H1 (cell line): ENCODE results near the gene ITGB4. TPM values are rescaled to one million over a fixed set of nuclear protein-coding genes. Genes with fewer than 3 reads are reported as not detected.

Source experiments
- BRCA1 ChIP-seq: IDR thresholded peaks from 2 replicates; pipeline ENCODE4 v1.6.1; 2012; ENCODE audit warnings: low read depth, low read length, improper control_type of control experiment
- EP300 ChIP-seq, 2 experiments: IDR thresholded peaks; 1 replicate in 1 of 2; 2 replicates in 1 of 2; pipeline ENCODE4 v1.6.1; 2011 to 2012; ENCODE audit warnings: low read depth in 2 of 2, low read length in 2 of 2, mild to moderate bottlenecking in 2 of 2, borderline replicate concordance in 1 of 2, inconsistent platforms in 1 of 2, moderate library complexity in 1 of 2
- JUN ChIP-seq: IDR thresholded peaks from 2 replicates; pipeline ENCODE4 v1.6.1; 2011; ENCODE audit warnings: low read depth, mild to moderate bottlenecking, improper control_type of control experiment, low read length
- KDM4A ChIP-seq: IDR thresholded peaks from one replicate; pipeline ENCODE4 v1.7.1; 2012; ENCODE audit warnings: low read depth, mild to moderate bottlenecking, moderate library complexity, low read length, inconsistent platforms; ENCODE audit not compliant: severe bottlenecking
- KDM5A ChIP-seq: fragments of 200-600 bp; IDR thresholded peaks from 2 replicates; pipeline ENCODE4 v1.7.1; 2012; ENCODE audit warnings: mild to moderate bottlenecking, low read length, inconsistent platforms, mixed read lengths
- MAX ChIP-seq: IDR thresholded peaks from 2 replicates; pipeline ENCODE4 v1.6.1; 2012; ENCODE audit warnings: inconsistent platforms
- RNF2 ChIP-seq: fragments of 200-900, 300-1000 bp; sonication (generic); IDR thresholded peaks from 2 replicates; pipeline ENCODE4 v1.7.1; 2016; ENCODE audit warnings: borderline replicate concordance, low read depth, mild to moderate bottlenecking, antibody characterized with exemption, low read length; ENCODE audit not compliant: poor library complexity, severe bottlenecking; ENCODE audit errors: missing control alignments
- SIX5 ChIP-seq: IDR thresholded peaks from 2 replicates; pipeline ENCODE4 v1.6.1; 2011; ENCODE audit warnings: mild to moderate bottlenecking, low read depth, low read length
- TAF7 ChIP-seq: optimal IDR thresholded peaks from 2 replicates; pipeline ENCODE3; 2011; ENCODE audit warnings: low read depth, mild to moderate bottlenecking, inconsistent platforms, low read length, moderate library complexity, borderline replicate concordance
- USF2 ChIP-seq: IDR thresholded peaks from 2 replicates; pipeline ENCODE4 v1.6.1; 2011; ENCODE audit warnings: low read length, improper control_type of control experiment
- polyA plus RNA-seq, 7 experiments: library from polyadenylated mRNA; depleted of rRNA in 3 of 7; stranded (reverse) in 5 of 7; unstranded in 2 of 7; fragments of >200 nt in 5 of 7; fragments of 200-250 nt in 2 of 7; gene quantifications; 1 replicate in 5 of 7; 2 replicates in 1 of 7; 4 replicates in 1 of 7; pipeline versions ENCODE4 v1.2.1 to v1.2.3, GENCODE V29; 2011 to 2013; ENCODE audit warnings: missing spikeins in 2 of 7, mixed read lengths in 2 of 7
- total RNA-seq: library from RNA; stranded (reverse); fragmentation: NEBNext Ultra II Directional; extraction: Animal tissue kit (Norgen Biotek cat#: 25700); gene quantifications from 2 replicates; pipeline ENCODE4 v1.2.1, GENCODE V29; 2021

Gene ITGB4
- total and polyA plus RNA-seq, 2 of the 8 experiments (the other 6 are each of a cell fraction or from before 2014, with no cell fraction given): 5.2 to 5.6 TPM

GRCh38 chr17:75693500-75694481, 27.5 kb upstream of the ITGB4 start (continued):
- no peak for TF ChIP-seq USF2
- no peak for TF ChIP-seq SIX5
- no peak for TF ChIP-seq EP300 (IDR thresholded peaks at IDR 0.05; ENCODE audit: borderline replicate concordance in 1 of 2, low read depth in 2 of 2, low read length in 2 of 2)
- no peak for TF ChIP-seq RNF2
- no peak for TF ChIP-seq TAF7
- no peak for TF ChIP-seq BRCA1
- no peak for TF ChIP-seq KDM4A
- TF ChIP-seq KDM5A: no peak
- TF ChIP-seq MAX: peak; percentile 74
- no peak for TF ChIP-seq JUN
